NCI-H1417 treated with DMSO at 0.1 percent for 48 hours (cell line): ENCODE data around the gene S100A13.

Experiments used
- DNase-seq: peaks from one replicate; lab custom pipeline; 2025; lab: John Stamatoyannopoulos, UW

The S100A13 gene

DNA sequence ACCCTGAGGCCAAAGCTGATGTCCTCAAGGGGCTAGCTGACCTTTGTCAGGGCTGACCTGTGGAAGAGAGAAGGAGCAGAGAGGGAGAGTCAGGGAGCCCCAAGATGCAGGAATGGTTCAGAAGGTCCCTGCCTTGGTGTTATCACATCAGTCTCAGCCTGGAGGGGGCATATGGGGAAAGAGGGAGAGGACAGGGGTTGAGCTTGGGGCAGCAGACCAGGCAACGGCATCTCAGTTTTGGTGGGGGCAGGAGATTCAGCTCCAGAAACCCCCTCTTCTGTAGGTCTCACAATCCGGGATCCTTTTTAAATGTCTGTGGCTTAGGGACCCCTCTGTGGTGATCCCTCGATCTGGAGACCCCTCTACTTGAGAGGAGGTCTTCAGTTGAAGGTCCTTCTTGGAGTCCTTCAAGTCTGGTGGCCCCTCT is 815 bp downstream of the S100A13 start:
- no peak for DNase-seq

DNA sequence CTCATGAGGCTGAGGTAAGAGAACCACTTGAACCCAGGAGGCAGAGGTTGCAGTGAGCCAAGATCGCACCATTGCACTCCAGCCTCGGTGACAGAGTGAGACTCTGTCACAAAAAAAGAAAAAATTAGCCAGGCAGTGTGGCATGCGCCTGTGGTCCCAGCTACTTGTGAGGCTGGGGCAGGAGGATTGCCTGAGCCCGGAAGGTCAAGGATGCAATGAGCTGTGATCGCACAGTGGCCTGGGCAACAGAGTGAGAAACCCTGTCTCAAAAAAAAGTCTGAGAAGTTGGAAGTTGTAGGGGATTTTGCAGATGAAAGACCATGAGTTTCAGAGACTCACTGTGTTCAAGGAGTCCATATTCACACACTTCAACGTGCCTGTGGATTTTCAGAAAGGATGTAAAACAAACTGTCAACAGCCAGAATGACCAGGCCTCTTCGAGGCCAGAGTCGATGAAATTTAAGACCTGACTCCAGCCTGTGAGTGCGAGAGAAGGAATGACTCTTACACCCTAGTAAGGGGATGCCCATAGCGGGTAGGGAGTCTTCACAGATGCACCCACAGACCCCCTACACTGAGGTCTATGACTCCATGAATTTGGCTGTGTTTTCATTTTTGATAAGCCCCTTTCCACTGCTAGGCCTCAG is 2.2 kb downstream of the S100A13 start:
- DNase-seq = no peak

DNA sequence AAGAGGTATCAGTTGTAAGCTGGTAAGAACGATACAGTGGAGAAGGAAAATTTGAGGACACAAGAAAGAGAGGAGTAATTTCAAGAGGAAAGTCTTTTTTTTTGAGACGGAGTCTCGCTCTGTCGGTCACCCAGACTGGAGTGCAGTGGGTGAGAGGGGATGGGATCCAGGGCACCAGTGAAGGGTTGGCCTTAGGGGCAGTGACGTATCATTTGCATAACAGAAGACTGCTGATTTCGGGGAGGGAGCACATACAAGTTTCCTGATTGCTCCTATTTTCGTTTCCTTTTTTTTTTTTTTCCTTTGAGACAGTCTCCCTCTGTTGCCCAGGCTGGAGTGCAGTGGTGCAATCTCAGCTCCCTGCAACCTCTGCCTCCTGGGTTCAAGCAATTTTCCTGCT is 4.2 kb downstream of the S100A13 start:
- DNase-seq = no peak

DNA sequence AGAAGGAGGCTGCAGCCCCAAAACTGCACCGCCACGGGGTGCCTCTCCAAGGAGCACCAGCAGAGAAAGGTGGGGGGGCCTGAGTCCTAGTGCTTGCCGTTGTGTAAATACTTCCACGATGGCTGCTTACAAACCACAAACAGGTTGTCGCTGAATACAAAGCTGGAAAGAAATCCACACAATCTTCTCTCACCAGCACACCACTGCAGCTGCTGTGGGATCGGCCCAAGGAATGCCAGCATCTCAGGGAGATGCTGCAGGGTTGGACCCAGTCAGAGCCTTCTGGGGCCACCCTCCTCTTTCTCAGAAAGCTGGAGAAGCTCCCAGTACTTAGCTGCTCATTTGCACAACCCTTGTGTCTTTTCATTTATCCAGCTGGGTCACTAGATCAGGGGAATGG is 8.1 kb downstream of the S100A13 start:
- no peak for DNase-seq

DNA sequence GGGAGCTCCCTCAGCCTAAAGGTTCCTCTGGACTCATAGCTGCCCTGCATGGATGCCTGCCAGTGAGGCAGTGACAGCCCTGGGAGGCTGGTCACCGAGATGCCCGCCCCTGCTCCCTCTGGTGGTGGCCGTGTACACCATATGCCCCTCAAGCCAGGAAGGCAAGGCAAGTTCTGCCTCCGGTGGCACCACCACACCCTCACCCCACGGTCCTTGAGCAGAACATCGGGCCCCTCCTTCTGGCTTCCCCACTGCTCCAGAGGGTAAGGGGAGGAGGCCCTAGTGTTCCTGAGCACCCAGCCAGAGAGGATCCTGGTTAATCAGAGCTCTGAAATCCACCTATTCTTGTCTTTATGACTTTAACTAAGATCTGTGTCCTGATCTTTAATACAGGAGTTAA is 9.6 kb downstream of the S100A13 start:
- DNase-seq = no peak

DNA sequence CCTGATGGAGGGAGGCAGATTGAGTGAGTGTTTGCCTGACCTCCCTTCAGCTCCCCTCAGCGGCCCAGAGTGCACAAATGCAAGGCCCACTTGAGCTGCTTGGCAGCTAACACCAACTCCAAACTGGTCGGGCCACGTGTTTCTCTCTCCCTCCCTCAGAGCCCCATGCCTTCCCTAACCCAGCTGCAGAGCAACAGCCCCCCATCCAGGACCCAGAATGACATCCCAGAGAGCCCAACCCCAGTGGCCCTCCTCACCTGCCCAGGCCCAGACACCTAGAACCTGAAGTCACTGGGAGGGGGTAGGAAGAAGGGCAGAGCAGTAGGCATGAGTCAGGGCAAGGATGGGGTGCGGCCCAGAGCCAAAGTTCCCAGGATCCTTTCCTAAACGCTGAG is 10.4 kb downstream of the S100A13 start:
- no peak for DNase-seq

DNA sequence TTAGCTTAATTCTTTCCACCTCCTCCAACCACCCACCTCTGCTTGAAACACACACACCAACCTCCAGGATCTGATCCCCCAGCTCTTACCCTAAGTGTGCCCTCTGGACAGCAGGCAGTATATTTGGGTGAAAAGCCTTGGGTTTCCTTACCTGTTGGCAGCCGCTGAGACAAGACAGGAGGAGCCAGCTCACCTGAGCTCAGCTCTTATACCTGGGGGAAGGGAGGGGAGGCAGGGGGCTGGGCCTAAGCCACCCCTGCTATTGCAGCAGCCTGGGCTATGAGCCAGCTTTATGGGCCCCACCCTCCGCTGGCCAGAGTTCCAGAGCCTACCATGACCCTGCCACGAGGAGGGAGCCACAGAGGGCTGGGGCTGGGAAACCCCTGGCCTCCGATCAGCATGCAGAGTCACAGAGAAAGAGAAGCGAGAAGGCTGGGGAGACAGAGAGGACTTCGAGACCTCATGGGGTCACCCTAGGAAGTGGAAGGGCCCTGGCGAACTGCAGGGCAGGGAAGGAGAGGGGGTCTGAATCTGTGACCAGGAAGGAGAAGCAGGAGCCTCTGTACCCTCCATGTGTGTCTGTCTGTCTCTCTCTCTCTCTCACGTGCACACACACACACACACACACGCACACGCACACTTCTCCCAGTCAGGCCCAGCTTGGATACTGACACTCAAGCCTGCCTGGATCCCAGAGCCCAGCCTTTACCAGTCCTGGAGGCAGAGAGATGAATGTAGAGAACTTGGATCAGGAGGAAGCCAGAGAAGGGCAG is 11.0 kb downstream of the S100A13 start, which contains the start of gene S100A14:
Gene S100A14, minus strand, starts transcription at position 182 of the 773 bp plus-strand sequence. CDS start 467 bp downstream, outside the sequence.
- DNase-seq = no peak

DNA sequence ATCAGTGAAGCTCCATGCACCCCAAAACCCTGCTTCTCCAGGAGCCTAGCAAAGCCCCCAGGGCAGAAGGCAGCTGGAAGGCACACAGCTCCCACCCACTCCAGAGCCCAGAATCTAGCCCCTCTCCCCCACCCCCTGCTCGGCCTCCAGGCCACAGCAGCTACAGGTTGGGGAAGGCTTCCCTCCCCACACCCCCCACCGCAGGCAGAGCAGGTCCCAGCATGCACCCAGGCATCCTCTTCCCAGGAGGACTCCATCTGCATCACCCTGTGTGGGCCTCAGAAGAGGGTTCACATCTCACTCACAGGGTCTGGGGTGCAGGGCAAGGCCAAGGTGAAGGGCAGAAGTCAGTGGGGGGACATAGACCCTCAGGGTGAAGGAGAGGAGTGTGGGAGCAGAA is 11.9 kb downstream of the S100A13 start:
- DNase-seq = no peak

DNA sequence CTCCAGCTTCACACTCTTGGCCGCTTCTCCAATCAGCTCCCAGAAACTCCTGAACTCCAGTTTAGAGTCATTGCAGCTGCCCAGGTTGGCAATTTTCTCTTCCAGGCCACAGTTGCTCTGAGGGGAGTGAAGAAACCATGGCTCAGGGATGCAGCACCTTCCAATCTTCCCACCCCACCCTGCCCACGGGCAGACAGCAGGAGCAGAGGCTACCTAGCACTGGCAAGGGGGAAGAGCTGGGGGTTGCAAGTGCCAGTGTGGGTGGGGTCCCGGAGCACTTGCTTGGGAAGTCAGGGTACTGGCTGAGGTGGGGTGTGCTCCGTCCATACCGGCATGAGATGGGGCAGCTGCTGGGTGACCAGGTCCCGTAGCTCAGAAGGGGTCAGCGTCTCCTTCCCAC is 12.4 kb downstream of the S100A13 start:
- no peak for DNase-seq

DNA sequence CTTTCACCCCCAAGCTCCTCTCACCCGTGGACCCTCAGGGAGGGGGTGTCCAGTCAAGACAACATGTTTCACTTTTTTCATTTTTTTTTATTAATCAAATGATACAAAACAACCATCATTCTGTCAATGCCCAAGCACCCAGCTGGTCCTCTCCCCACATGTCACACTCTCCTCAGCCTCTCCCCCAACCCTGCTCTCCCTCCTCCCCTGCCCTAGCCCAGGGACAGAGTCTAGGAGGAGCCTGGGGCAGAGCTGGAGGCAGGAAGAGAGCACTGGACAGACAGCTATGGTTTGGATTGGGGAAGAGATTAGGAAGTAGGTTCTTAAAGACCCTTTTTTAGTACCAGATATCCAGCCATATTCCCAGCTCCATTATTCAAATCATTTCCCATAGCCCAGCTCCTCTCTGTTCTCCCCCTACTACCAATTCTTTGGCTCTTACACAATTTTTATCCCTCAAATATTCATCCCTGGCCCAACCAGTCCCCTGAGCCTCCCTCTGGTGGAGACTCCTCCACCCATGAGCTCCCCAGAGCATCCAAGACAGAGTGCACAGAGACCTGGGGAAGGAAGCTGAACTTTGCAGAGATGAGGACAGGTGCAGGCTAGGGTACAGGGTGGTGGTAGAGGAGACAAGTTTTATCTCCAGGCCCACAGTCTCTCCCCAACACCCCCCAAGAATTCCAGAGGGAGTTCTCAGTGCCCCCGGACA is 13.0 kb downstream of the S100A13 start:
- no peak for DNase-seq

DNA sequence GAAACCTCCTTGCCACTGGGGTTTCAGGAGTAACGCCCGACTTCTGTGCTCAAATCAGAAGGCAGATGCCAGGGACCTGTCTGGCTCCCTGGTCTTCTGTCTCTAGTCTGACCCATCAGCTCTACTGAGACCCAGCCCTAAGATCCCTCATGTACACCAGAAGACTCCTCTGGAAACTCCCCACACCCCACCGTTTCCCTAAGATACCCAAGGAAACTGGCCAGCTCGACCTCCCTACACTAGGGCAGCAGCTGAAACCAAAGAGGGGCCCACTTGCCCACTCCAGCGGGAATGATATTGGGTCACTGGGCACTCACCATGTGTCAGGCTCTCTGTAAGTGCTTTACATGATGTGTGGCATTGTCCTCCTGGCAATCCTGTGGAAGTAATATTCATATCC is 13.9 kb downstream of the S100A13 start:
- no peak for DNase-seq

DNA sequence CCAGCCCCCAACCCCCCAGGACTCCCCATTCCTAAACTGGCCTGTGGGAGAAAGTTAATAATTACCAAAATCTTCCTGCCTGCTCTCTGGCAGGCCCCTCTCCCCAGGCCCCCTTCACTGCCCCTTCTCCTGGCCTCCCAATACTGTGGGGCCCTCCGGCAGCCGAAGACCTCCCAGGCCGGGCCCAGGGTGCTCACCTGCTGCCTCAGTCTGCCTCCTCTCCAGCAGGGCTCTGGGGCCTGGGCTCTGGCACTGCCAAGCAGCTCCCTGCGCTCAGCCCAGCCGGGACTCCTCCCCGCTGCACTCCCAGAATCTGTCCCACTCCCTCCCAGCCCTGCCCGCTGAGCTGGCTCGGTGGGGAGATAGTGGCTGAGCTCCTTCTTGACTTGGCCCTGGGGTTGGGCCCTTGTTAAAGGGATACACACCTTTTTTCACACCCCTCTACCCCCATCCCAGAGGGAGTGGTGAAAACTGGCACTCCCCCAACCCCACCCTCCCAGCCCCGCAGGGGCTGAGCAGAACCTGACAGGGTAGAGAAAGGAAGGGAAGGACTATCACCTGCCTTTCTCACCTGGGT is 14.5 kb downstream of the S100A13 start, which contains the start of gene S100A16:
Gene S100A16, minus strand, starts transcription at position 383 of the 577 bp plus-strand sequence. CDS start 4,986 bp downstream, outside the sequence.
- DNase-seq = no peak

DNA sequence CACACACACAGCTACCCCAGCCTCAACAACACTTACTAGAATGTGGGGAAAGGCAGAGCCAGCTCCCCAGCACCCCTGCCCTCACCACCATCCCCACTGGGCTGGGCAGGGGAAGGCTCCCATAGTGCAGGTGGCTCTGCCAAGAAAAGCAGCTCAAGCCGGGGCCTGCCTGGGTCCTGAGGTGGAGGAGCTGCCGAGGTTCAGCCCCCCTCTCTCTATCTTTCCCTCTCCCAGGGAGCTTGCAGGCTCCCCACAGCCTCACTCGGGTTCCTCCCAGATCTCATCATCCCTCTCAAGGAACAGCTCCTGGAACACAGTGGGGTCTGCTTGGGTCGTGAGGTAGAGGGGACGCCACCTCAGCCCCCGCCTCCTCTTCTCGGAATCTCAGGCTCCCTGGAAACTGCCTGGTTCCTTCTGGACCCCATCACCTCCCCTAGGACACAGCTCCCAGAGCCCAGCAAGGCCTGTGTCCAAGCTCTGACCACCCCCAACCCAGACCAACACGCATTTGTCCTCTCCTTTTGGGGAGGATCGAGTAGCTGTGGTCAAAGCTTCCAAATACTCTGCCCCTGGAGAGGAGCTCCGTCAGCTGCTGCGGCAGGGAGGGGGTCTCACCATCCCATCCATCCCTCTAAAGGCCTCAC is 15.1 kb downstream of the S100A13 start:
- DNase-seq = no peak

DNA sequence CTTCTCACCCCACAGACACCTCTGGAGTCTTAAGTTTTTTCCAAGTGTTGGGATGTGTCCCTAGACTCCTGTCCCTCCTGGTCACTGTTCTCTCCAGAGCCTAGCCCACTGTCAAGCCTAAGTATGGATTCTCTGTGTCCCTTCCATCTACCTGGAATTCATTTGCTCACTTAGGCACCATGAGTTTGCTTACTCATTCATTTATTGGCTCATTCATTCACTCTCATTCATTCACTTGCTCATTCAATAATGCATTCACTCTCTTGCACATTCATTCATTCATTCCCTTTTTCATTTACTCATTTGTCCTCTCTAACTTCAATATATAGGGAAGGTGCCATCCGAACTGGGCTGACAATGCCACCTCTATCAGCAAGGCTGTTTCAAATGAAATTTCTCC is 15.9 kb downstream of the S100A13 start:
- DNase-seq = no peak

DNA sequence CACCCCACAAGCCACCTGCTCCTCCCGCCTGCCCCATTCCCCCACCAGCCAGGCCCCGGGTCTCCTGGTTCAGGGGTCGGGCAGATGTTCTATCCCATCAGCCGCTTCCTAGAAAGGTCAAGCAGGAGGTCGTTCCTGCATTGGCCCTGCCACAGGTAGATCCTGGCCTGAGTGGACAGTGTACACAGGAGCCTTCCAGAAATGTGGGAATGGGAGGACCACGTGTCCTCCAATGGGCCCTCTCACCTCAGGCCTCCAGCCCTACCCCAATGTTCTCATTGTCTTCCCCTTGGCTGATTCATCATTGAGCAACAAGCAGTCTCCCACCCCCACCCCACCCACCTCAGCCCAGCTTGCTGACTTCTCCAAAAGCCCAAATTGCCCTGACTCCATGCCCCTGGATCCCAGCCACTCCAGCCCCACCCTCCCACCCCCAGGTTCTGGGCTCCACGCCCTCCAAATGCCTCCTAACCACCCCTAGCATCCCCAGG is 16.4 kb downstream of the S100A13 start:
- DNase-seq = no peak

DNA sequence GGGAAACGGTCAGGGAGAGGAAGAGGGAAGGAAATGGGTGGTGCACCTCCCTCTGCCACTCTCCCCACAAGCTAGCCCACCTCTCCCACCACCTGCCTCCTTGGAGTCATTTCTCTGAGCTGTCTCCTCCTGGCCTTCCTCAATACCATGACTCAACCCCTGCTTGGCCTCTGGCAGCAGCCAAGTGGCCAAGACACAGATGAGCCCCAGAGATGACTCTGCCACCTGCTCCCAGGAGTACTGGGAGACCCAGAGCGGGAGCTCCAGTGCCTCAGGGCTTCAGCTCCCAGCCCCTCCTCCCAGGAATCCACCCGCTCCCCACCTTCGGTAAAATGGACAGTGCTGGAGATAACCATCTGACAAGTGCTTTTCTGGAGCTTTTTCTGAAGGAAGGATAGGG is 17.0 kb downstream of the S100A13 start:
- no peak for DNase-seq

DNA sequence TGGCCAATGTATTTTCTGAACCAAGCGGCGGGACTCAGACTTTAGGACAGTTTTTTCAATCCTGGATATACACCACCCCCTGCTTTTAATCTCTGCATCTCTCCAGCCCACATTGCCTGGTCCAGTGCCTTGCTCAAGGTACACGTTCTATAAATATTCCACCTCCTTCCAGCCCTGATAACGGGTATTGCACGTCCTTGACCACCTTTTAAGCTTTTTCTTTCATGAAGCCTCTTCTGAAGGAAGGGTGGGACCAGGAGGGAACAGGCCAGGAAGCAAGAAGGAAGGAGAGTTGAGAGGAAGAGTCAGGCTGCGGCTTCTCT is 17.8 kb downstream of the S100A13 start:
- DNase-seq = no peak

DNA sequence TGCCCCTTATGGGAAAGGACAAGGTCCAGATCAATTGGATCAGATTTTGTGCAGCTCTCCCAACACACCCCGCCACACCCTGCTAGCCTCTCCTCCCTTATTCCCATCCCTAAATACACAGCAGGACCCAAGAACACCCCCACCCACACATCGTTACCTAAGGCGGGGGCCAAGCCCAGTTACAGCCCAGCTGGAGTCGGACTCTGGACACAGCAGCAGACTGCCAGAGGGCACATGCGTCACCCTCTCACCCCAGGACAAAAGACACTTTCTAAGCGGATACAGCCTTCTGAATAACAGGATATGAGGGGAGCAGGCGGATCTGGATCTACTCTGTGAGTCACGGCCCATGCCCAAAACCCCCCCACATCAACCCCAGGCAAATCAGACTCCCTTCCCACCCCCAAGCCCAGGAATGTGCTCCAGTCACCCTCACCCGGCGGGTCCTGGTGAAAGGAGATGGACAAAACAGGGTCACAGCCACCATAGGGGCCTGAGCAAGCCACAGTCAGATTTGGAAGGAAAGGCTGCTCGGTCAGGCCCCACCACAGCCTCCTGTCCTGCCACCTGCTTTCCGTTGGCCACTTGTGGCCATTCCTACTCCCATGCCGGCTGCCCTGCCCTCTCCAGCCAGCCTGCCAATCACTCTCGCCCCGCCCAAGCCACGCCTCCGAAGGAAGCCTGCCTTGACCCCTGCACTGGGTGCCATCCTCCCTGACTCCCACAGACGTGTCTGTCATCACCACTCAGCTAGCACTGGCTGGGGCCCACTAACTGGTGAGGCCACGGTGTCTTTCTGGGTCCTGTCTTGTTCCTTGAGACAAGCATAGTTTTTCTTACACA is 18.3 kb downstream of the S100A13 start:
- DNase-seq = no peak

DNA sequence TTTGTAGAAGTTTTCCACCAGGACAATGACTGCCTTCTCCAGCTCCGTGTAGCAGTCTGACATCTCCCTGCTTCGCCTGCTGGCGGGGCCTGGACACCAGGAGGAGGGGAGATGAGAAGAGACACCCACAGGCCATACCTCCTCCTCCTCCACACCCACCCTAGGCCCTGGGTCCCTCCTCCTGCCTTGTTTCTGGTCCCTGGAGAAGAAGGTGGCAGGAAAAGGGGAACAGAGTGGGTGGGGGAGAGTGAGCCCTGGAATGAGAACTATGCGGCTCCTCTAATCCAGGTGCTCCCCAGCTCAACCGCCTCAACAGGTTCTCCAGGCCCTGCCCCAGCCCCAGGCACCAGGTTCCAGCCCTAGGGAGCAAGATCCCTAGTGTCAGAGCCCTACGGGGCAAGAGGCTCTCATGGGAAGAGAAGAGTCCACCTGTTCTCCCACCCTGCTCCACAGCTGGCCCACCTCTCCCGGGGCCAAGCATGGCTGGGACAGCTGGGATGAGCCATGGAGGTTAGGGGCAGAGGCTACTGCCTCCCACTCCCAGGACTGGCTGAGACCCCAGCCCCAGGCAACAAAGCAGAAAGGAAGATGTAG is 19.1 kb downstream of the S100A13 start:
- no peak for DNase-seq

DNA sequence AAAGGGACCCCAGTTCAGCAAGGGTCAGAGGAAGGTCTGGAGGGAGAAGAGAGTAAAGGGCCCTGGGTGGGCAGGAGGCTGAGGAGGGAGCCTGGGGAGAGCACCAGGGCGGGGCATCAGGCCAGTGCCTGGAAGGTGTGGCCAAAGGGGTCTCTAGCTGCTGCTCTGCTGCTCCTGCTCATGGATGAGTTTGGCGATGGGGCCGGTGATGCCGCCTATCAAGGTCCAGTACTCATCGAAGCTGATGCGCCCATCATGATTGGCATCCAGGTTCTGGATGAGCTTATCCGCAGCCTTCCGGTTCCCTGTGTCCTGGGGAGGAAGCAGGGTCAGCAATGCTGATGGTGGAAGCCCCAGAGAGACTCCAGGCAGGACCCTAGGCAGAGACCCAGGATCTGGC is 19.9 kb downstream of the S100A13 start:
- no peak for DNase-seq

DNA sequence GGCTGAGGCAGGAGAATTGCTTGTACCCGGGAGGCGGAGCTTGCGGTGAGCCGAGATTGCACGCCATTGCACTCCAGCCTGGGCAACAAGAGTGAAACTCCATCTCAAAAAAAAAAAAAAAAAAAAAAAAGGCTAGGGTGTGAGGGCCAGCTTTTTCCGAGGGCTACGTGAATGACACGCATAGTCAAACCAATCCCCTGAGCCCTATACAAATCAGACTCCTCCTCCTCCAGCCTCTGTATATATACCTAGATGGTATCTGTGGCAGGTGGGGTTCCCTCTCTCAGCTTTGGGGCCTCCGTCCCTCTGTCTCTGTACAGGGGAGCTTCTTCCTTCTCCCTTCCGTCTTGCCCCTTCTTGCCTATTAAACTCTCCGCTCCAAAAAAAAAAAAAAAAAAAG is 21.1 kb downstream of the S100A13 start:
- DNase-seq = no peak
